HL-60 (cell line): Measurements from ENCODE around the gene BAIAP2L1.

Source experiments
- DNase-seq, 2 experiments: peaks; one replicate each; pipeline ENCODE4 v3.0.0-alpha.2; 2010 to 2020; ENCODE audit warnings: low read depth in 1 of 2, low spot score in 1 of 2
- H3K27ac ChIP-seq: fragments of 250-450 bp; sonication (Bioruptor Pico); replicated peaks from 2 replicates; pipeline ENCODE4 v1.5.1; 2020; ENCODE audit warnings: mild to moderate bottlenecking, moderate library complexity
- H3K27me3 ChIP-seq: fragments of 250-450 bp; sonication (Bioruptor Pico); 2 replicates; pipeline ENCODE4 v1.5.1; 2021; ENCODE audit warnings: mild to moderate bottlenecking, moderate library complexity; ENCODE audit not compliant: insufficient read depth, poor library complexity, severe bottlenecking
- H3K4me3 ChIP-seq: replicated peaks from 2 replicates; pipeline ENCODE4 v1.5.1; 2011; ENCODE audit warnings: mild to moderate bottlenecking, control low read depth, low read length; ENCODE audit not compliant: insufficient read depth
- CTCF ChIP-seq: IDR thresholded peaks from one replicate; pipeline ENCODE4 v1.5.1; 2011; ENCODE audit warnings: low read length, control low read depth, inconsistent platforms; ENCODE audit not compliant: insufficient read depth
- GABPA ChIP-seq: IDR thresholded peaks from 2 replicates; pipeline ENCODE4 v1.6.1; 2012; ENCODE audit warnings: low read depth
- POLR2AphosphoS5 ChIP-seq: IDR thresholded peaks from 2 replicates; pipeline ENCODE4 v1.6.1; 2012; ENCODE audit warnings: low read depth
- REST ChIP-seq: IDR thresholded peaks from 2 replicates; pipeline ENCODE4 v1.6.1; 2012; ENCODE audit warnings: low read depth; ENCODE audit not compliant: insufficient replicate concordance
- SPI1 ChIP-seq: IDR thresholded peaks from 2 replicates; pipeline ENCODE4 v1.6.1; 2012; ENCODE audit warnings: low read depth, mild to moderate bottlenecking, borderline replicate concordance

Gene BAIAP2L1

DNA sequence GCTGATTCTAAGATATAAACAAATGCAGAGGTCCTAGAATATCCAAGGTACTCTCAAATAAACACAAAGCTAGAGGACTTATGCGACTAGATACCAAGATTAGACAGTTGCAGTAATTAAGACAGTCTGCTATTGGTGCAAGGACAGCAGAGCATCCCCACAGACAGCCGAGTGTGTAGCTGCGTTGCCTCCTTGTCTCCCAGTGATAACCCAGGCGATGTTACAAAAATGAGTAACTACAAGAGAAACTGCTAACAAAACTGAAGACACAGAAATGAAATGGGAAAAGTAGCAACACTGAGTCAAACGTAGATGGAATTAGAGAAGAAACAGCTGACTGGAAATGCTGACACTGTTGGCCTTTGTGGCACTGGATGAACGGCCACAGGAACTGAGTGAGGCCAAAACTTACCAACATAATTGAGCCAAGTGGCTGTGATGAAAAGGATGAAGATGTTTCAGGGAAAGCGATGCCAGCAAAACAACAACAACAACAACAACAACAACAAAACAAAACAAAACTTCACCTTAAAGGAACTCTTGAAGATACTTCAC is 54.3 kb downstream of the BAIAP2L1 start:
- H3K27me3 ChIP-seq: no peaks in the 10 kb centered on the region
- TF ChIP-seq POLR2AphosphoS5: no peak
- no peak for TF ChIP-seq REST
- TF ChIP-seq CTCF: no peak
- no peak for TF ChIP-seq SPI1
- TF ChIP-seq GABPA: no peak
- no peak overlapping the region for H3K27ac ChIP-seq
- H3K4me3 ChIP-seq: no peak overlapping the region
- no peak for DNase-seq

GRCh38 chr7:98341106-98341505 is 59.8 kb downstream of the BAIAP2L1 start:
- Histone ChIP-seq H3K4me3 (no peak overlapping the region), H3K27me3 (no peaks in the 10 kb centered on the region), H3K27ac (no peak overlapping the region)
- no peak for DNase-seq
- TF ChIP-seq GABPA: no peak
- TF ChIP-seq POLR2AphosphoS5: no peak
- no peak for TF ChIP-seq SPI1
- no peak for TF ChIP-seq CTCF
- TF ChIP-seq REST: no peak

- no peak for DNase-seq
- Histone ChIP-seq H3K27me3 (no peaks in the 10 kb centered on the region), H3K4me3 (no peak overlapping the region), H3K27ac (no peak overlapping the region)
- TF ChIP-seq REST (no peak), POLR2AphosphoS5 (no peak), SPI1 (no peak), CTCF (no peak), GABPA (no peak)
These were observed 61.8 kb downstream of the BAIAP2L1 start for GRCh38 chr7:98339043-98339442.
